ENCODE results near the gene IRX4.
A peak's percentile ranks its signal among the peaks of the same experiment; 100 is the strongest.

Gene IRX4

DNA sequence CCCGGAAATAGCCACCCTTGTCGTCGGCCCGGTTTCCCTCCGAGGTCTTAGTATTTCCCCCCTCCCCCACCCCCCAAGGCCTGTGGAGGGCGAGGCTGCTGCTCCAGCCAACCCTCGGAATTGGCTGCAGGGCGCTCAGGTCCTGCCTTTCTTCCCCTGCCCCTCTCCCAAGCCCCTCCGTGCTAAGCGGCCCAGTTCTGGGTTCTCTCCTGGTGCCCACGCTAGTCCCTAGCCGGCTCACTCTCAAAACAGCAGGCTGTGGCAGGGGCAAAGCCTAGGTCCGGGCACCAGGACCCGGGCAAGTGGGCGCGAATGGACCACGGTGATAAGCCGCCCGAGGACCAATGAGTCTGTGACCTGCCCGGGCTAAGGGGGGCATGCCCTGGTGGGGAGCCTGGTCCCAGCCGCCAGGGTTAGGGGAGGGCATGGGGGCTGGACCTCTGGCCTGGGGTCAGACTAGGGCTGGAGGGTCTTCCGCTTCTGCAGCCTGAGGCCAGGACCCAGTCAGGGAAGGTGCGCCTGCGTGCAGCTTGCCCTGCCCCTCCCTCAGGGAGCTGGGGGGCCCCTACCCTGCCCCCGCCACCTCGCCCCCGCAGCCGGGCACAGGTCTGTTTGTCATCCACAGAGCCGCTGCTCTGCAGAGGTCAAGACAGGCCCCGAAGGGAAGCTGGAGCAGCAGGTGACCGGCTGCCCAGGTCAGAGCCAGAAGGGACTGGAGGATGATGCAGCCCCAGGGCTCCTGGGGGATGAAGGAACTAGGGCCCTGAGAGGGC, 5.0 kb upstream of the IRX4 start:
- DNase-seq (ENCODE audit: low spot score): no peak
- H4K91ac ChIP-seq (ENCODE audit: low read depth, low read length, poor library complexity): no peak overlapping the region
- WGBS, 2 donors (ENCODE audit: extremely low coverage in 2 of 2, insufficient read length in 2 of 2, insufficient replicate concordance in 1 of 2): no CpG with 5 or more reads among the region's 31 CpGs
- peaks cover 0 to 2% of the 10 kb centered on the region in 2 donors for H3K9me3 ChIP-seq (replicated peaks in 1 of 2; ENCODE audit: control insufficient read depth in 2 of 2, insufficient read depth in 1 of 2, low read depth in 1 of 2, low read length in 2 of 2)
- H3K36me3 ChIP-seq (replicated peaks in 1 of 2; ENCODE audit: control insufficient read depth in 2 of 2, insufficient read depth in 2 of 2, low read length in 2 of 2): no peaks in the 10 kb centered on the region
- no peak overlapping the region for H4K8ac ChIP-seq (ENCODE audit: low read depth, low read length)
- no peak overlapping the region for H3K23ac ChIP-seq (ENCODE audit: low read depth, low read length, poor library complexity)
- no peak overlapping the region for H3K9ac ChIP-seq (ENCODE audit: low read depth, low read length, poor library complexity)
- peaks cover 2 to 23% of the 10 kb centered on the region in 2 donors for H3K4me1 ChIP-seq (ENCODE audit: control insufficient read depth in 2 of 2, insufficient read depth in 1 of 2, low read depth in 1 of 2, low read length in 2 of 2)
- no peak overlapping the region for H3K27ac ChIP-seq (replicated peaks; ENCODE audit: low read length)
- peak overlapping the region in 1 of 2 donors; percentile 47 for H3K4me3 ChIP-seq (ENCODE audit: low read length in 2 of 2)
- no peak overlapping the region for H3K4ac ChIP-seq (ENCODE audit: low read length)
- H2AFZ ChIP-seq (ENCODE audit: low read length): peak overlapping the region; percentile 79
- H3K79me1 ChIP-seq (ENCODE audit: low read depth, low read length): peaks cover 2% of the 10 kb centered on the region
- no peak overlapping the region for H2BK12ac ChIP-seq (ENCODE audit: low read length)
- H3K27me3 ChIP-seq (ENCODE audit: control insufficient read depth in 3 of 3, insufficient read depth in 3 of 3, low read depth in 1 of 3, low read length in 3 of 3): peaks cover 46 to 94% (median 67%) of the 10 kb centered on the region in 3 experiments
- H2AK5ac ChIP-seq (ENCODE audit: low read depth, low read length): no peak overlapping the region
- H3K14ac ChIP-seq (ENCODE audit: low read length): peak overlapping the region; percentile 38
- H3K18ac ChIP-seq (ENCODE audit: low read length): peak overlapping the region; percentile 64
- no peak overlapping the region for H2BK15ac ChIP-seq (ENCODE audit: low read length)
- H2BK120ac ChIP-seq (ENCODE audit: low read depth, low read length): no peak overlapping the region
- H3K4me2 ChIP-seq (ENCODE audit: insufficient read depth, low read length, poor library complexity, severe bottlenecking): peak overlapping the region; percentile 69
- no peak overlapping the region for H2BK5ac ChIP-seq (ENCODE audit: low read length)

DNA sequence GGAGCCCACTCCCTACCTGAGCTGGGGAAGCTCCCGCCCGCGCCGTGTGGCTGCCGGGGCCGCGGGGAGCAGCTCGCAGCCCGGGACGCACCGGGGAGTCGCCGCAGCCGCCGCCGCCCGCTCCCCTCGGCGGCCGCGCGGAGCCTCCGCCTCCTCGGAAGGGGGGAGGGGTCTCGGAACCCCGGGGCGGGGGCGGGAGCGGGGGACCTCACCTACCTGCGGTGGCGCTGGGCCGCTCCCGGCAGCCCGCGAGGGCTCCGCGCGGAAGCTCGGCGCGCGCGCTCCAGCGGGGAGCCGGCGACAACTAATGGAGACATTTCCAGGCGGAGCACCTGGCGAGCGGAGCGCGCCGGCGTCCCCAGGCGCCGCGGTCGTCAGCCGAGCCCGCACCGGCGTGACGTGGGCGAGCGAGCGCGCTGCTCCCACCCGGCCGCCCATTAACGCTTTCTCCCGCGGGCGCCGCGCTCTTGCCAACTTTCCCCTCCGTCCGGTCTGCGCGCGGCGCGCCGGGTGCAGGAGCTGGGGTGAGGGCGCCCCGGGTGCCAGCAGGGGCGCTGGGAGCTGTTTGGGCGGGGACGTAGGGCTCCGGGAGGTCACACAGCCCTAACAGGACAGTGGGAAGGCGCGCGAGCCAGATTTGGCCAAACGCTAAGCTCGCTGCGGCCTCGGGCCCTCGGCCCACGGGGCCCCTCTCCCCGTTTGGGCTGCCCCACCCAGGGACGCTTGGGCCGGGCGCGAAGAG, 4.3 kb upstream of the IRX4 start:
- Histone ChIP-seq H2BK12ac (ENCODE audit: low read length) (no peak overlapping the region), H3K9ac (ENCODE audit: low read depth, low read length, poor library complexity) (no peak overlapping the region), H3K18ac (ENCODE audit: low read length) (peak overlapping the region; percentile 76), H3K9me3 (replicated peaks in 1 of 2; ENCODE audit: control insufficient read depth in 2 of 2, insufficient read depth in 1 of 2, low read depth in 1 of 2, low read length in 2 of 2) (peaks cover 0 to 1% of the 10 kb centered on the region in 2 donors), H3K4me3 (ENCODE audit: low read length in 2 of 2) (peak overlapping the region; percentile 47 to 64), H3K23ac (ENCODE audit: low read depth, low read length, poor library complexity) (peak overlapping the region; percentile 55), H2AK5ac (ENCODE audit: low read depth, low read length) (no peak overlapping the region), H3K4me1 (ENCODE audit: control insufficient read depth in 2 of 2, insufficient read depth in 1 of 2, low read depth in 1 of 2, low read length in 2 of 2) (peaks cover 2 to 27% of the 10 kb centered on the region in 2 donors), H3K4me2 (ENCODE audit: insufficient read depth, low read length, poor library complexity, severe bottlenecking) (peak overlapping the region; percentile 69), H4K91ac (ENCODE audit: low read depth, low read length, poor library complexity) (no peak overlapping the region), H4K8ac (ENCODE audit: low read depth, low read length) (no peak overlapping the region), H3K27ac (replicated peaks; ENCODE audit: low read length) (no peak overlapping the region), H2BK120ac (ENCODE audit: low read depth, low read length) (no peak overlapping the region), H2BK15ac (ENCODE audit: low read length) (no peak overlapping the region), H3K14ac (ENCODE audit: low read length) (peak overlapping the region; percentile 56), H3K79me1 (ENCODE audit: low read depth, low read length) (peaks cover 2% of the 10 kb centered on the region), H3K4ac (ENCODE audit: low read length) (no peak overlapping the region), H2BK5ac (ENCODE audit: low read length) (no peak overlapping the region), H3K36me3 (replicated peaks in 1 of 2; ENCODE audit: control insufficient read depth in 2 of 2, insufficient read depth in 2 of 2, low read length in 2 of 2) (no peaks in the 10 kb centered on the region), H2AFZ (ENCODE audit: low read length) (peak overlapping the region; percentile 79), H3K27me3 (ENCODE audit: control insufficient read depth in 3 of 3, insufficient read depth in 3 of 3, low read depth in 1 of 3, low read length in 3 of 3) (peaks cover 54 to 94% (median 75%) of the 10 kb centered on the region in 3 experiments)
- no CpG with 5 or more reads among the region's 102 CpGs for WGBS, 2 donors (ENCODE audit: extremely low coverage in 2 of 2, insufficient read length in 2 of 2, insufficient replicate concordance in 1 of 2)
- no peak for DNase-seq (ENCODE audit: low spot score)

DNA sequence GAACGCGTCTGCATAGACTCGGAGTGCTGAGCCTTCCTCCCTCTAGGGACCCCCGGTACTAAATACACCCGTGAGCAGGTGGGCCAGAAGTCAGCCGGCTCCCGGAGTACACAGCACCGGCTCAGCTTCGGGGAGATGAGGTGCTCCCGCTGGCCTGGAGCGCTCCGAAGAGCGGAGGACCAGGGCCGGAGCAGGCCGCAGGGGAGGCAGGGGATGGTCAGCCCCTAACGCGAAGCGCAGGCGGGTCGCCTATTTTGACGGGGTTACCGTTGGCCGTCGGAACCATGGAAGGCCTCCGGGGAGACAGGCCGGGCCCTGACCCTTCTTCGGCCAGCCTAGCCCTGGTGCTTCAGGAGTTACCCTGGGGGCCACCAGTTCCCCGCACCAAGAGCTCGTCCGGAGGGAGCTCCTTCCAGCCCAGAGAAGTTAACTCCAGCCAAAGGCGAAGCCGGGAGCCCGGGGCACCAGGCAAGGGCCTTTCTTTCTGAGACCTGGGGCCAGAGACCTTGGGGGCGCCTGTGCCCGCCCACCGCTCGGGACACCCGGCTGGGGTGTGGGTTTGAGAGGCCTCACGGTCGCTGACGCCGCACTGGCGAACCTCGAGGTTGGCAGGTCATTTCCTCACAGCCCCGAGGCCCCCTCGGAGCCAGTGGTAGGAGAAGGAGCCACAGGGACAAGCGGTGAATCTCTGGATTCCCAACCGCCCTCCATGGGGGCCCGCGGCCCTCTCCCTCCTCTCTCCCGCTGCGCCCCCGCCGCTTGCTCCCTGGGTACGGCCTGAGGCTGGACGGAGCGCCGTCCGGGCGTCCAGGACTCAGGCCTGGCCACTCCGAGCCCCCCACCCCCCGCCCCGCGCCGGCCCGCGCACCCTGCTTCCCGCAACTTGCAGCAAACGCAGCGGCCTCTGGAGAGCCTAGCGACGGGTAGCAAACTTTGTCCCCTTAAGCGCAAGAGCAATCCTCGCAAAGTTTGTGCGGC, 3.4 kb upstream of the IRX4 start:
- Histone ChIP-seq H3K4ac (ENCODE audit: low read length) (no peak overlapping the region), H2BK120ac (ENCODE audit: low read depth, low read length) (no peak overlapping the region), H3K4me1 (ENCODE audit: control insufficient read depth in 2 of 2, insufficient read depth in 1 of 2, low read depth in 1 of 2, low read length in 2 of 2) (peaks cover 4 to 27% of the 10 kb centered on the region in 2 donors), H3K4me3 (ENCODE audit: low read length in 2 of 2) (peak overlapping the region; percentile 25 to 47), H2BK12ac (ENCODE audit: low read length) (peak overlapping the region; percentile 22), H3K27ac (replicated peaks; ENCODE audit: low read length) (no peak overlapping the region), H3K14ac (ENCODE audit: low read length) (peak overlapping the region; percentile 56), H3K36me3 (replicated peaks in 1 of 2; ENCODE audit: control insufficient read depth in 2 of 2, insufficient read depth in 2 of 2, low read length in 2 of 2) (no peaks in the 10 kb centered on the region), H4K91ac (ENCODE audit: low read depth, low read length, poor library complexity) (no peak overlapping the region), H2BK15ac (ENCODE audit: low read length) (no peak overlapping the region), H2AFZ (ENCODE audit: low read length) (peak overlapping the region; percentile 87), H2AK5ac (ENCODE audit: low read depth, low read length) (peak overlapping the region; percentile 56), H3K9me3 (replicated peaks in 1 of 2; ENCODE audit: control insufficient read depth in 2 of 2, insufficient read depth in 1 of 2, low read depth in 1 of 2, low read length in 2 of 2) (peaks cover 0 to 2% of the 10 kb centered on the region in 2 donors), H3K9ac (ENCODE audit: low read depth, low read length, poor library complexity) (no peak overlapping the region), H4K8ac (ENCODE audit: low read depth, low read length) (no peak overlapping the region), H3K4me2 (ENCODE audit: insufficient read depth, low read length, poor library complexity, severe bottlenecking) (peak overlapping the region; percentile 69), H3K23ac (ENCODE audit: low read depth, low read length, poor library complexity) (peak overlapping the region; percentile 55), H2BK5ac (ENCODE audit: low read length) (peak overlapping the region; percentile 66), H3K27me3 (ENCODE audit: control insufficient read depth in 3 of 3, insufficient read depth in 3 of 3, low read depth in 1 of 3, low read length in 3 of 3) (peaks cover 62 to 95% (median 84%) of the 10 kb centered on the region in 3 experiments), H3K79me1 (ENCODE audit: low read depth, low read length) (peaks cover 2% of the 10 kb centered on the region), H3K18ac (ENCODE audit: low read length) (peak overlapping the region; percentile 87)
- WGBS, 2 donors (ENCODE audit: extremely low coverage in 2 of 2, insufficient read length in 2 of 2, insufficient replicate concordance in 1 of 2): no CpG with 5 or more reads among the region's 75 CpGs
- no peak for DNase-seq (ENCODE audit: low spot score)

Data from neuronal stem cell (in vitro differentiated cells).